Measurements from ENCODE around the gene SCFD1.

DNA sequence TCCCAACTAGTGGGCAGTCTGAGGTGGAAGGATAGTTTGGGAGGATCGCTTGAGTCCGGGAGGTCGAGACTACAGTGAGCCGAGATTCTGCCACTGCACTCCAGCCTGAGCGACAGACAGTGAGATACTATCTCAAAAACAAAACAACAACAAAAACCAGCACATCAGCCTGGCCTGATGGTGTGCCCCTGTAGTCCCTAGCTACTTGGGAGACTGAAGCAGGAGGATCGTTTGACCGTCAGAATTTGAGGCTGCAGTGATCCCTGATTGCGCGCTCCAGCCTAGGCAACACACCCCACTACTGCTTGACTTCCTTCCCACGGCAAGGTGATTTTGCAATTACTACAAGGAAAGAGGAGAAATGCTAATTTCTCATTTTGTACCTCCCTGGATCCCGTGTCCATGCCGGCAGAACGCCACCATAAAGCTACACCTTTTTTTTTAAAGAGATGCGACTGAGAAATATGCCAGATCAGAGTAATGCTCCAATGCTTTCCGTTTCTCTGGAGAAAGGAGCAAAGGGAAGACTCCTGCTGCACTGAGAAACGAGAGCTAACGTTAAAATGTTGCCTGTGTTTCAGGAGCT lies 672 bp upstream of the SCFD1 start:
- TF ChIP-seq, protein P1, sequence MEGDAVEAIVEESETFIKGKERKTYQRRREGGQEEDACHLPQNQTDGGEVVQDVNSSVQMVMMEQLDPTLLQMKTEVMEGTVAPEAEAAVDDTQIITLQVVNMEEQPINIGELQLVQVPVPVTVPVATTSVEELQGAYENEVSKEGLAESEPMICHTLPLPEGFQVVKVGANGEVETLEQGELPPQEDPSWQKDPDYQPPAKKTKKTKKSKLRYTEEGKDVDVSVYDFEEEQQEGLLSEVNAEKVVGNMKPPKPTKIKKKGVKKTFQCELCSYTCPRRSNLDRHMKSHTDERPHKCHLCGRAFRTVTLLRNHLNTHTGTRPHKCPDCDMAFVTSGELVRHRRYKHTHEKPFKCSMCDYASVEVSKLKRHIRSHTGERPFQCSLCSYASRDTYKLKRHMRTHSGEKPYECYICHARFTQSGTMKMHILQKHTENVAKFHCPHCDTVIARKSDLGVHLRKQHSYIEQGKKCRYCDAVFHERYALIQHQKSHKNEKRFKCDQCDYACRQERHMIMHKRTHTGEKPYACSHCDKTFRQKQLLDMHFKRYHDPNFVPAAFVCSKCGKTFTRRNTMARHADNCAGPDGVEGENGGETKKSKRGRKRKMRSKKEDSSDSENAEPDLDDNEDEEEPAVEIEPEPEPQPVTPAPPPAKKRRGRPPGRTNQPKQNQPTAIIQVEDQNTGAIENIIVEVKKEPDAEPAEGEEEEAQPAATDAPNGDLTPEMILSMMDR (conservative IDR thresholded peaks at IDR 0.05 in 1 of 2, IDR thresholded peaks at IDR 0.05 in 1 of 2; ENCODE audit: low read depth in 1 of 2, low read length in 2 of 2) = no peak
- TF ChIP-seq EZH2 (IDR thresholded peaks at IDR 0.05; ENCODE audit: low read length, missing control alignments) = no peak

All from fibroblast of lung (primary cell).